ENCODE data around the gene HSPB3.
"Not testable (repeated sequence)": the region's sequence is repeated elsewhere in the genome, so short reads cannot be mapped to it uniquely, and the experiment has no call there.

Gene HSPB3

DNA sequence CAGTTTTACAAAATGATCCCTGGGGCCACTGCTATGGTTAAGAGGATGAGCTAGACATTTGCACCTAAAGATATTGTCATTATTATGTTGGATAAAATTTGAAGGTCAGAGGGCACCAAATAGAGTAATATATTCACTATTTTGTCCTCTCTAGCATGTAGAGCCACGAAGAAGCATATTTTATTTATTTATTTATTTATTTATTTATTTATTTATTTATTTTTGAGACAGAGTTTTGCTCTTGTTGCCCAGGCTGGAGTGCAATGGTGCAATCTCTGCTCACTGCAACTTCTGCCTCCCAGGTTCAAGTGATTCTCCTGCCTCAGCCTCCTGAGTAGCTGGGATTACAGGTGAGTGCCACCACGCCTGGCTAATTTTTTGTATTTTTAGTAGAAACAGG is 20.8 kb upstream of the HSPB3 start:
- H3K4me1 ChIP-seq (ENCODE audit: control insufficient read depth, insufficient read depth, low read length); H3K36me3 ChIP-seq (ENCODE audit: control insufficient read depth in 2 of 2, insufficient read depth in 2 of 2, low read length in 2 of 2); H3K27ac ChIP-seq (ENCODE audit: low read length); H3K9me3 ChIP-seq (ENCODE audit: control insufficient read depth in 2 of 2, low read length in 2 of 2); H3K27me3 ChIP-seq (ENCODE audit: control insufficient read depth in 1 of 2, insufficient read depth in 2 of 2, low read length in 2 of 2); H3K9ac ChIP-seq (ENCODE audit: low read length in 2 of 2); H3K4me3 ChIP-seq (ENCODE audit: low read length in 2 of 2): not testable (repeated sequence)

DNA sequence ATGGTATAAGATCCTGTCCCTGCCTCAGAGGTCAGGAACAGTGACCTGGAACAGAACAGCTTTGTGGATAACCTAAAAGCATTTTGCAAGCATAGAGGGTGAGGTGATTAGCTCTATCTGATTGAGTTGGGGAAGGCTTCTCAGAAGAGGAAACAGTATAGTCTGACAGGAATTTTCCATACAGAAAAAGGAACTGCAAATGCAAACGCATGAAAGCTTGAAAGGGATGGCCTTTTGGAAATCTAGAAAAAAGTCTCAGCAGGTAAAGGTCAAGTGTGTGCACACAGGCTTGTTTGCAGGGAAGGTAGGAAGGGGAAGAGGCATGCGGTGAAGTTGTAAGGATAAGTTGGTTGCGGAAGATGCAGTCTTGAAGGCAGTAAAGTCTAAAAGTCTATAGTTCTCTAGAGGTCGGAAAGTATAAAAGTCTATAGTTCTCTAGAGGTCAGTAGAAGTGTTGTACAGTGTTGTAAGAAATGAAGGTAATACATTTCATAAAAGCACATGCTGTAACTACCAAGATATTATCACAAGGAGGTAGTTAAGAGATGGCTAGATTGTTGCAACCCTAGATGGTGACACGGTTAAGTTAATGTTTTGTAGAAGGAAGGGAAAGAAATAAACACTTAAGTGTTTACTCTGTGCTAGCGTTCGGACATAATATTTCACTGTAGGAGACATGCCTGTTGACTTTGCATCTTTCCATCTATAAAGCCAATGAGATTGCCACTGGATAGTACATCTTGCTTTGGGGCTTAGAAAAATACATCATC is 16.7 kb upstream of the HSPB3 start:
- no peaks in the 10 kb centered on the region for H3K36me3 ChIP-seq (ENCODE audit: control insufficient read depth in 2 of 2, insufficient read depth in 2 of 2, low read length in 2 of 2)
- H3K4me1 ChIP-seq (ENCODE audit: control insufficient read depth, insufficient read depth, low read length), result no peaks in the 10 kb centered on the region
- H3K9me3 ChIP-seq (ENCODE audit: control insufficient read depth in 2 of 2, low read length in 2 of 2), result no peaks in the 10 kb centered on the region
- no peak overlapping the region for H3K4me3 ChIP-seq (ENCODE audit: low read length in 2 of 2)
- H3K27me3 ChIP-seq (ENCODE audit: control insufficient read depth in 1 of 2, insufficient read depth in 2 of 2, low read length in 2 of 2), result no peaks in the 10 kb centered on the region
- H3K9ac ChIP-seq (ENCODE audit: low read length in 2 of 2), result no peak overlapping the region
- no peak overlapping the region for H3K27ac ChIP-seq (ENCODE audit: low read length)

- Histone ChIP-seq H3K27me3 (ENCODE audit: control insufficient read depth in 1 of 2, insufficient read depth in 2 of 2, low read length in 2 of 2) (no peaks in the 10 kb centered on the region), H3K27ac (ENCODE audit: low read length) (no peak overlapping the region), H3K9ac (ENCODE audit: low read length in 2 of 2) (no peak overlapping the region), H3K4me1 (ENCODE audit: control insufficient read depth, insufficient read depth, low read length) (no peaks in the 10 kb centered on the region), H3K36me3 (ENCODE audit: control insufficient read depth in 2 of 2, insufficient read depth in 2 of 2, low read length in 2 of 2) (no peaks in the 10 kb centered on the region), H3K9me3 (ENCODE audit: control insufficient read depth in 2 of 2, low read length in 2 of 2) (no peaks in the 10 kb centered on the region), H3K4me3 (ENCODE audit: low read length in 2 of 2) (no peak overlapping the region)
Observed at GRCh38 chr5:54440456-54440893, 15.0 kb upstream of the HSPB3 start.

DNA sequence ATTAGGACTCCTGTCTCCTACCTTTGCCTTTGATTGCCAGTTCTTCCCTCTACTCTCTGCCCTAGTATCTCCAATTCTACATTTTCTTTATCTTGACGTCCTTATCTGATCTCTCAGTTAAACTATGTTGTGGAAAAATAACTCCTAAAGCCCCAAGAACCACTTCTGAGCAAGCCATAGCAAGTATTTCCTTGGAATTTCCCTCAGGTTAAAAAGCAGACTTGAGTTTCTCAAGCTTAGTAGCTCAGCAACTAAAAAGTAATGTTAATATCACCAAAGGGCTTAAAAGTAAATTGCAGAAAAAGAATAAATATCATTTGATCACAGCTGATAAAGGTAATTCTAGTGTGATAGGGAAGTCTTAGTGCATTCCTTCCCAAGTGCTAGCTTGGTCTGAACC is 13.2 kb upstream of the HSPB3 start:
- Histone ChIP-seq H3K4me3 (ENCODE audit: low read length in 2 of 2) (no peak overlapping the region), H3K9ac (ENCODE audit: low read length in 2 of 2) (no peak overlapping the region), H3K9me3 (ENCODE audit: control insufficient read depth in 2 of 2, low read length in 2 of 2) (no peaks in the 10 kb centered on the region), H3K27me3 (ENCODE audit: control insufficient read depth in 1 of 2, insufficient read depth in 2 of 2, low read length in 2 of 2) (no peaks in the 10 kb centered on the region), H3K27ac (ENCODE audit: low read length) (no peak overlapping the region), H3K36me3 (ENCODE audit: control insufficient read depth in 2 of 2, insufficient read depth in 2 of 2, low read length in 2 of 2) (no peaks in the 10 kb centered on the region), H3K4me1 (ENCODE audit: control insufficient read depth, insufficient read depth, low read length) (peaks cover 4% of the 10 kb centered on the region)

DNA sequence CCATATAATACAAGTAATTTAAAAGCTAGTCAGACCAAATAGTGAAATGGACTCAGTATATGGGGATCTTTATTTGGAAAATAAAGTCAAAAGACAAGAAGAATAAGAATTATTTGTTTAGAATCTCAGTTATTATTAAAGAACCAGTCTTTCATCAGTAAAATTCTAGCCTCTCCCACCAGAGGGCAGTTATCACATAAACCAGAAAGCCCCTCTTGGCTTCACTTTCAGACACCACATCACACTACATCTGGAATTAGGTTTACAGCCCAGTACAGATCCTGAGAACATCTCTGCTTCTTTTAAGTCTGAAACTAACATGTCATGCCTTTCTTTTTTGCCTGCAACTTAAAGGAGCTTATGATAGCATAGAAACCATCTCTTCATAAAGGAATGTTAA is 12.2 kb upstream of the HSPB3 start:
- no peak overlapping the region for H3K4me3 ChIP-seq (ENCODE audit: low read length in 2 of 2)
- H3K27ac ChIP-seq (ENCODE audit: low read length), result no peak overlapping the region
- no peaks in the 10 kb centered on the region for H3K9me3 ChIP-seq (ENCODE audit: control insufficient read depth in 2 of 2, low read length in 2 of 2)
- no peak overlapping the region for H3K9ac ChIP-seq (ENCODE audit: low read length in 2 of 2)
- no peaks in the 10 kb centered on the region for H3K36me3 ChIP-seq (ENCODE audit: control insufficient read depth in 2 of 2, insufficient read depth in 2 of 2, low read length in 2 of 2)
- H3K27me3 ChIP-seq (ENCODE audit: control insufficient read depth in 1 of 2, insufficient read depth in 2 of 2, low read length in 2 of 2), result no peaks in the 10 kb centered on the region
- H3K4me1 ChIP-seq (ENCODE audit: control insufficient read depth, insufficient read depth, low read length), result peaks cover 4% of the 10 kb centered on the region

DNA sequence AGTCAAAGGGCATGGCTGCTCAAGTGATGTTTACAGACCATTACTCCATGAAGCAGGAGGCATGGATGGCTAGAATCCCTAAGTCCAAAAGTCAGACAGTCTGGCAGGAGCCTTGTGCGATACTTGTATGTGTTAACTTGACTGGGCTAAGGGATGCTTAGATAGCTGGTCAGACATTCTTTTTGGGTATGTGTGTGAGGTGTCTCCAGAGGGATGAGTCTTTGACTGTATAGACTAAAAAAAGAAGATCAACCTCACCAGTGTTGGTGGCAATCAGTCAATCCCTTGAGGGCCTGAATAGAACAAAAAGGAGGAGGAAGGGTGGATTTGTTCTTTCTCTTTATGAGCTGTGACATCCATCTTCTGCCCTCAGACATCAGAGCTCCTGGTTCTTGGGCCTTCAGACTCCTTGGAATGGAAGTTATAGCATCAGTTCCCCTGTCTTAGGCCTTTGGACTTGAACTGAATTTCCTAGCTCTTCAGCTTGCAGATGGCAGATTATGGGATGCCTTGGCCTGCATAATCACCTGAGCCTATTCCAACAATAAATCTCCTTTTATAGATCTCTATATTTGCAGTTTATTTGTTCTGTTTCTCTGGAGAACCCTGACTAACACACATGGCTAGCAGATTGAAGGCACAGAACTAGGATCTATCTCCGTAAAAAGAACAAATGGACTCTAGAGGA is 9.7 kb upstream of the HSPB3 start:
- Histone ChIP-seq H3K9ac (ENCODE audit: low read length in 2 of 2) (no peak overlapping the region), H3K4me1 (ENCODE audit: control insufficient read depth, insufficient read depth, low read length) (peaks cover 4% of the 10 kb centered on the region), H3K27me3 (ENCODE audit: control insufficient read depth in 1 of 2, insufficient read depth in 2 of 2, low read length in 2 of 2) (no peaks in the 10 kb centered on the region), H3K4me3 (ENCODE audit: low read length in 2 of 2) (no peak overlapping the region), H3K27ac (ENCODE audit: low read length) (no peak overlapping the region), H3K9me3 (ENCODE audit: control insufficient read depth in 2 of 2, low read length in 2 of 2) (no peaks in the 10 kb centered on the region), H3K36me3 (ENCODE audit: control insufficient read depth in 2 of 2, insufficient read depth in 2 of 2, low read length in 2 of 2) (no peaks in the 10 kb centered on the region)

- Histone ChIP-seq H3K27ac (ENCODE audit: low read length) (no peak overlapping the region), H3K27me3 (ENCODE audit: control insufficient read depth in 1 of 2, insufficient read depth in 2 of 2, low read length in 2 of 2) (no peaks in the 10 kb centered on the region), H3K36me3 (ENCODE audit: control insufficient read depth in 2 of 2, insufficient read depth in 2 of 2, low read length in 2 of 2) (no peaks in the 10 kb centered on the region), H3K4me3 (ENCODE audit: low read length in 2 of 2) (no peak overlapping the region), H3K4me1 (ENCODE audit: control insufficient read depth, insufficient read depth, low read length) (peaks cover 4% of the 10 kb centered on the region), H3K9ac (ENCODE audit: low read length in 2 of 2) (no peak overlapping the region), H3K9me3 (ENCODE audit: control insufficient read depth in 2 of 2, low read length in 2 of 2) (no peaks in the 10 kb centered on the region)
Observed at GRCh38 chr5:54446379-54446732, 9.1 kb upstream of the HSPB3 start.

DNA sequence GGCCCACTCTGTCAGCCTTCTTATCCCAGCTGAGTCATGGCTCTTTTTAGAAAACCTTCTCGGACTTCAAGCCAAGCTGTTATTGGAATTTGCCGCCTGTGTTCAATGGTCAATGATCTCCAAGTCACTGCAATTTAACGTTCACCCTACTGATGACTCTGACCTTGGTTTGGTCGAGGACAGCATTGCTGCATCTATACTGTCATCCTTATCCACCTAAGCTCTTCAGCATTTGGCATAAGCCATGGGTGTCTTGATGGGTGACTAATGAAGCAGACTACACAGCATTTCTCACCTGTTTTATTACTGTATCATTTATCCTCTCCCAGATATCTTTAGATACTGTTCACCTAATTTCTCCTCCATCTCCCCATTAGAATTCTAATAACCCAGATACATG is 5.6 kb upstream of the HSPB3 start:
- Histone ChIP-seq H3K4me3 (ENCODE audit: low read length in 2 of 2) (no peak overlapping the region), H3K36me3 (ENCODE audit: control insufficient read depth in 2 of 2, insufficient read depth in 2 of 2, low read length in 2 of 2) (no peaks in the 10 kb centered on the region), H3K27ac (ENCODE audit: low read length) (no peak overlapping the region), H3K4me1 (ENCODE audit: control insufficient read depth, insufficient read depth, low read length) (peaks cover 5% of the 10 kb centered on the region), H3K27me3 (ENCODE audit: control insufficient read depth in 1 of 2, insufficient read depth in 2 of 2, low read length in 2 of 2) (no peaks in the 10 kb centered on the region), H3K9ac (ENCODE audit: low read length in 2 of 2) (no peak overlapping the region), H3K9me3 (ENCODE audit: control insufficient read depth in 2 of 2, low read length in 2 of 2) (no peaks in the 10 kb centered on the region)

DNA sequence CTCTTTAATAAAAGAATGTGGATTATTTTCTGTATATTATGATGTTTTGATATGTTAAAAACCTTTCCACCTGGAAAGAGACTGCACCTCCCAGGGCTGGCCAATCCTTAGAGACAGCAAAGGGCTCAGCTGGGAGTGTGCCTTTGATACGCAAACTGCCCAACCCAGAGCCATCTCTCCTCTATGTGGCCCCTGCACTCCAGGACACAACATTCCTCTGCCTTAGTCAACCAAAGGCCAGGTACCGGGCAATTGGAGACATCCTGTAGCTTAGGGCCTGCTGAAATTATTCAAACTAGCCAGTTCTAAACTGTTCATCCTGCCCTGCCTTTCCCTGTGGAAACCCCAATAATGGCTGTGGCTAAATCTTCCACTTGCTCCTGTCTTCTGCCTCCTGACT is 5.0 kb upstream of the HSPB3 start:
- no peak overlapping the region for H3K27ac ChIP-seq (ENCODE audit: low read length)

DNA sequence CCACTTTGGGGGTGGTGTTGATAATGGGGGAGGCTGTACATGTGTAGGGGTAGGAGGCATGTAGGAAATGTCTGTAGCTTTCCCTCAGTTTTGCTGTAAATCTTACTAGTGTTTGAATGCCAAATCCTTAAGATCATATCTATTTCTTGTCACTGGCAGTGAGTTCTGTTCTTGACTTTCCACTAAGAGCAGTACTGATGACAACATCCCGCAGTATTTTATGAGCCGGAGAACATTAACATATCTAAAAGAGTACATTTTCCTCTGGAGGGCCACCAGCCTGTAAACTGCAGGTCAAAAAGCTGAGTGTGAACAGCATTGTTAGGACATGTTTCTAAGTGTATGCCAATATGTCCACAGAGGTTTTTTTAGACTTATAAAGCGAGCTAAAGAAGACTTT is 2.5 kb upstream of the HSPB3 start:
- H3K4me1 ChIP-seq (ENCODE audit: control insufficient read depth, insufficient read depth, low read length), result peaks cover 18% of the 10 kb centered on the region
- no peak overlapping the region for H3K27ac ChIP-seq (ENCODE audit: low read length)
- no peaks in the 10 kb centered on the region for H3K9me3 ChIP-seq (ENCODE audit: control insufficient read depth in 2 of 2, low read length in 2 of 2)
- no peaks in the 10 kb centered on the region for H3K36me3 ChIP-seq (ENCODE audit: control insufficient read depth in 2 of 2, insufficient read depth in 2 of 2, low read length in 2 of 2)
- no peak overlapping the region for H3K9ac ChIP-seq (ENCODE audit: low read length in 2 of 2)
- no peak overlapping the region for H3K4me3 ChIP-seq (ENCODE audit: low read length in 2 of 2)
- no peaks in the 10 kb centered on the region for H3K27me3 ChIP-seq (ENCODE audit: control insufficient read depth in 1 of 2, insufficient read depth in 2 of 2, low read length in 2 of 2)

More for the DNA sequence above, 5.0 kb upstream of the HSPB3 start:
- Histone ChIP-seq H3K36me3 (ENCODE audit: control insufficient read depth in 2 of 2, insufficient read depth in 2 of 2, low read length in 2 of 2) (no peaks in the 10 kb centered on the region), H3K4me3 (ENCODE audit: low read length in 2 of 2) (no peak overlapping the region), H3K9ac (ENCODE audit: low read length in 2 of 2) (no peak overlapping the region), H3K4me1 (ENCODE audit: control insufficient read depth, insufficient read depth, low read length) (peaks cover 11% of the 10 kb centered on the region), H3K9me3 (ENCODE audit: control insufficient read depth in 2 of 2, low read length in 2 of 2) (no peaks in the 10 kb centered on the region), H3K27me3 (ENCODE audit: control insufficient read depth in 1 of 2, insufficient read depth in 2 of 2, low read length in 2 of 2) (no peaks in the 10 kb centered on the region)

GRCh38 chr5:54454602-54455001 is 897 bp upstream of the HSPB3 start:
- Histone ChIP-seq H3K4me1 (ENCODE audit: control insufficient read depth, insufficient read depth, low read length) (peaks cover 18% of the 10 kb centered on the region), H3K27me3 (ENCODE audit: control insufficient read depth in 1 of 2, insufficient read depth in 2 of 2, low read length in 2 of 2) (no peaks in the 10 kb centered on the region), H3K36me3 (ENCODE audit: control insufficient read depth in 2 of 2, insufficient read depth in 2 of 2, low read length in 2 of 2) (no peaks in the 10 kb centered on the region), H3K9me3 (ENCODE audit: control insufficient read depth in 2 of 2, low read length in 2 of 2) (no peaks in the 10 kb centered on the region), H3K4me3 (ENCODE audit: low read length in 2 of 2) (no peak overlapping the region), H3K27ac (ENCODE audit: low read length) (no peak overlapping the region), H3K9ac (ENCODE audit: low read length in 2 of 2) (no peak overlapping the region)

All from stomach smooth muscle (tissue), 2 donors.